HTERT RPE-1 (cell line): ENCODE measurements around the gene HBQ1.
"Not testable (repeated sequence)": the region's sequence is repeated elsewhere in the genome, so short reads cannot be mapped to it uniquely, and the experiment has no call there.

Source experiments
- in situ Hi-C: fragments of 300-500 bp; cut with MboI; formaldehyde crosslinking; loops from 4 replicates; pipeline ENCODE4 v1.14.3; 2020; ENCODE audit warnings: low sequenced_read_pairs

HBQ1 gene

DNA sequence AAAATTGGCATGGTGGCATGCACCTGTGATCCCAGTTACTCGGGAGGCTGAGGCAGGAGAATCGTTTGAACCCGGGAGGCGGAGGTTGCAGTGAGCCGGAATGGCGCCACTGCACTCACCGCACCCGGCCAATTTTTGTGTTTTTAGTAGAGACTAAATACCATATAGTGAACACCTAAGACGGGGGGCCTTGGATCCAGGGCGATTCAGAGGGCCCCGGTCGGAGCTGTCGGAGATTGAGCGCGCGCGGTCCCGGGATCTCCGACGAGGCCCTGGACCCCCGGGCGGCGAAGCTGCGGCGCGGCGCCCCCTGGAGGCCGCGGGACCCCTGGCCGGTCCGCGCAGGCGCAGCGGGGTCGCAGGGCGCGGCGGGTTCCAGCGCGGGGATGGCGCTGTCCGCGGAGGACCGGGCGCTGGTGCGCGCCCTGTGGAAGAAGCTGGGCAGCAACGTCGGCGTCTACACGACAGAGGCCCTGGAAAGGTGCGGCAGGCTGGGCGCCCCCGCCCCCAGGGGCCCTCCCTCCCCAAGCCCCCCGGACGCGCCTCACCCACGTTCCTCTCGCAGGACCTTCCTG is at the start of gene HBQ1:
HBQ1 (plus strand) TSS at position 359 of the 575 bp plus-strand sequence; CDS start at position 387, 28 bp downstream.
- in situ Hi-C loops: no loop called here

DNA sequence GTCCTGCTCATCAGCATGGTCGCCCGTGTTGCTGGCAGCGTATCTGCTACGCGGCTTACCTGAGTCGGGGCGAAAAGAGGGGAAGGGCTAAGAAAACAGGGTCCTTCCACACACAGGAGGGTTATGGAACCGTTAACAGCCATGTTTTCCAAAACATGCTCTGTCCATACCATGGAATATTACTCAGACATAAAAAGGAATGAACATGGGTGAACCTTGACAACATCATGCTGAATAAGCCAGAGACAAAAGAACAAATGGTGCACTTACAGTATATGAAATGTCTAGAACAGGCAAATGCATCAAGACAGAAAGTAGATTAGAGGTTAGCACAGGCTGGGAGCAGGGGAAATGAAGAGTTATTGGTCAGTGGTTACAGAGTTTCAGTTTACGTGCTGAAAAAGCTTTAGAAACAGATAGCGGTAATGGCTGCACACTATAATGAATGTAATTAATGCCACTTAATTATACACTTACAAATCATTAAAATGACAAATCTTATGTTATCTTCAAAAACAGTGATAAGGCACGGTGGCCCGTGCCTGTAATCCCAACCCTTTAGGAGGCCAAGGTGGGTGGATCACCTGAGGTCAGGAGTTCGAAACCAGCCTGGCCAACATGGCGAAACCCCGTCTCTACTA is 49.6 kb upstream of the HBQ1 start:
- in situ Hi-C loops: no loop called here

DNA sequence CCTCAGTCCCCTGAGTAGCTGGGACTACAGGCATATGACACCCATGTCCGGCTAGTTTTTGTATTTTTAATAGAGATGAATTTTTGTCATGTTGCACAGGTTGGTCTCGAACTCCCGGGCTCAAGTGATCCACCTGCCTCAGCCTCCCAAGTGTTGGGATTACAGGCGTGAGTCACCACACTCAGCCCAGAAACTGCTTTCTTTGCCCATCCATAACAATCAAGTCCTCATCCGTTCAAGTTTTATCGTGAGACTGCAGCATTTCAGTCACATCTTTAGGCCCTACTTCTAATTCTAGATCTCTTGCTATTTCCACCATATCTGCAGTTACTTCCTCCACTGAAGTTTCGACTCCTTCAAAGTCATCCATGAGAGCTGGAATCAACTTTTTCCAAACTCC is 48.1 kb upstream of the HBQ1 start:
- in situ Hi-C loops: no loop called here

DNA sequence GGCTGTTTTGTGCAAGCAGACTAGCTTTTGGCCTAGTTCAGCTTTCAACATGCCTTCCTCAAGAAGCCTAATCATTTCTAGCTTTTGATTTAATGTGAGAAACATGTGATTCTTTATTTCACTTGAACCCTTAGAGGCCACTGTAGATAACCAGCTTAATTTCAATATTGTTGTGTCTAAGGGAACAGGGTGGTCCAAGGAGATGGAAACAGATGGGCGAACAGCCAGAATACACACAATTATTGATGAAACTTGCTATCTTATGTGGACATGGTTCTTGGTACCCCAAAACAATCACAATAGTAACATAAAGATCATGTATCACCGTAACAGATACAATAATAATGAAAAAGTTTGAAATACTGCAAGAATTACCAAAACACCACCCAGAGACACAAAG is 46.5 kb upstream of the HBQ1 start:
- in situ Hi-C loops: no loop called here

DNA sequence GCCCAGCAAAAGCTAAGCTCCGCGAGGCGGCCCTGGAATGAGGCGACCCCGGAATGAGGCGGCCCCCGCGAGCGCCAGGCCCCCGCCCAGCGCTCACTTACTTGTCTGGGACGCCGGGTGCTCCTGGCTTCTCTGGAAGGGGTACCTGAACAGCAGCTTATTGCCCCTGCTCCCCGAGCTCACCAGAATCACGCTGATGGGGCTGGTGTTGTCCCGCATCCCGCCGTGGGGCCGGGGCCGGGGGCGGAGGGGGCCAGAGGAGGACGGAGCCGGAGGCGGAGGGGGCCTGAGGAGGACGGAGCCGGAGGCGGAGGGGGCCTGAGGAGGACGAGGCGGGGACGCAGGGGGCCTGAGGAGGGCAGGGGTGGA is 42.2 kb upstream of the HBQ1 start:
- in situ Hi-C loops: no loop called here

DNA sequence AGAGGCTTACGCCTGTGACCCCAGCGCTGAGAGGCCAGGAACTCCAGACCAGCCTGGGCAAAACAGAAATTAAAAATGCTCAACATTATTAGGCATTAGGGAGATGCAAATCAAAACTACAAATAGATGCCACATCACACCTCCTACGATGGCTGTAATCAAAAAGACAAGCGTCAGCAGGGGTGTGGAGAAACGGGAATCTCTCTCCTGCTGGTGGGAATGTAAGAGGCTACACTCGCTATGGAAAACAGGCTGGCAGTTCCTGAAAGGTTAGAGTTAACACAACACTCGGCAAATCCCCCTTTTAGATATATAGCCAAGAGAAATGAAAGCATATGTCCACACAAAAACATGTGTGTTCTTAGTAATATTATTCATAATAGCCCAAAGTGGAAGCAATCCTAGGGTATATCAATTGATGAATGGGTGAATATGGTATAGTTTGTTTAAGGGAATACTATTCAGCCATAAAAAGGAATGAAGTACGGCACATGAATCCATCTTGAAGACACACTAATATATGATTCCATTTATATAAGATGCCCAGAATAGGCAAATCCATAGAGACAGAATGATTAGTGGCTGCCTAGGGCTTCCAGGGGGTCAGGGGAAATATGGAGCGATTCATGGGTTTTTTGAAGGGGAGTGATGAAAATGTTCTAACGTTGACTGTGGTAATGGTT is 39.9 kb upstream of the HBQ1 start:
- in situ Hi-C loops: no loop called here

DNA sequence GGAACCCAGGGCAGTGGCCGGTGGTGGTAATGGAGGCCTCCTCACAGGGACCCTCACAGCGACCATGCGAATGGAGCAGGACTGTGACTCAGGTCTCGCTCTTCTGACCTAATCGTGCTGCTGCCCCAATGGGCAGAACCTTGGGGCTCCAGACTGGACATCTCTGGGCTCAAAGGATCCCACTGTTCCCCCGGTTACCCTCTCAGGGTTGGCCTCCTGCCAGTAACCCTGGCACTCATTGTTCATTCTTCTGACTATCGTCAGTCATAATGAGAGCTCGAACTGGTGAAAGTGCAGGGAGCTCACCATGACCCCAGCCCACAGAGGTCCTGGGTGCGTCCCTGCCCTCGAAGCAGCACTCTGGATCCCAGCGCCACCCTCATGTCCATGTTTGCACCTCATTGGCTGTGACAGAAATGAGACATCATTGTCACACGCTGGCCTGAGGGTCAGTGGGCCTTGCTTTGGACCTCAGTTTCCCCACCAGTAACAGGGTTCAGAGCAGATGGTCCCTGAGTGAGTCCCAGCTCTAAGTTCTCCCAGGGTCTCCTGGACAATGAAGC is 37.8 kb upstream of the HBQ1 start:
- in situ Hi-C loops: no loop called here

DNA sequence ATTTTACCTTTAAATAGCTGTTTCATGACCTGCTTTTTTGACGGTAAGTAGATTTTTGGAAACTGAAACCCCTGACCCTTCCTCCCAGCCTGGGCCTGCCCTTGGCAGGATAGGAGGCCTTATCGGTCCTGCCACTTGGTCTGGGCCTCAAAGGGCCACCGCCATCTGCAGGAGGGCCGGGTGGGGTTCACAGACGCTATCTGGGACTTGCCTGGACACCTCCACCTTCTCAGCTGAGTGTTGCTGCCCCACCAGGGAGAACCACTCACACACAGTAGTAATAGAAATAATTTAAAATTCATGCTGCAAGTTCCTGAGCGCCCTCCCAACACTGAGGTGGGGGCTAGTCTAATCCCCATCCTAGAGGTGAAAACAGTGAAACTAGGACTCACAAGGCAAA is 37.2 kb upstream of the HBQ1 start:
- in situ Hi-C loops: no loop called here

DNA sequence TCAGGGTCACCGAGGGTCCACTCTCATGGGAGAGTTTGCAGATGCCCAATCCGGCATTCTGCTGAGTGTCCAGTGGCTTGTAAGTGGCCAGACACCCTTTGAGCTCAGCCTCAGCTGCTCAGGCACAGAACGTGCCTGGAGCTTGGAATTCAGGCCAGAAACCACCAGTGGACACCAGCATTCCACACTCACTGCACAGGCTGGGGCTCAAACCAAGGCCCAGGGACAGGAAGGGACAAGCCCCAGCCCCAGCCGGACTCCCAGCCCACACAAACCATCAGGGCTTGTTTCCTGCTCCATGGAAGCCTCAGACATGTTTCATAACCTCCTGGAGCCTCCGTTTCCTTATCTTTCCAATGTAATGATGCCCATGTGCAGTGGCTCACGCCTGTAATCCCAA is 36.8 kb upstream of the HBQ1 start:
- in situ Hi-C loops: no loop called here

DNA sequence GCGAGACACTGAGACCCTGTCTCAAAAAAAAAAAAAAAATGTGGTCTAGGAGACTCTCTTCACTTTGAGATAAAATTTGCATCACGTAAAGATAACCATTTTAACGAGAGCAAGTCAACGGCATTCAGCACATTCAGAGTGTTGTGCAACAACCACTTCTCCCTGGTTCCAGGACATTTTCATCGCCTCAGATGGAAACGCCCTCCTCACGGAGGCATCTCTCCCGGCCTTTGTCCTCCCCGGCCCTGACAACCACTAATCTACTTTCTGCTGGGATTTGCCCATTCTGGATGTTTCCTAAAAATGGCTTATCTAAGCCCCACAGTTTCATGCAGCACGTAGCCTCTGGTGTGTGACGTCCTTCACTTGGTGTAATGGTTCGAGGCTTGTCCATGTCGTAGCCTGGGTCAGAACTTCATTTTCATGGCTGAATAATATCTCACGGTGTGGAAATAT is 35.4 kb upstream of the HBQ1 start:
- in situ Hi-C loops: no loop called here

DNA sequence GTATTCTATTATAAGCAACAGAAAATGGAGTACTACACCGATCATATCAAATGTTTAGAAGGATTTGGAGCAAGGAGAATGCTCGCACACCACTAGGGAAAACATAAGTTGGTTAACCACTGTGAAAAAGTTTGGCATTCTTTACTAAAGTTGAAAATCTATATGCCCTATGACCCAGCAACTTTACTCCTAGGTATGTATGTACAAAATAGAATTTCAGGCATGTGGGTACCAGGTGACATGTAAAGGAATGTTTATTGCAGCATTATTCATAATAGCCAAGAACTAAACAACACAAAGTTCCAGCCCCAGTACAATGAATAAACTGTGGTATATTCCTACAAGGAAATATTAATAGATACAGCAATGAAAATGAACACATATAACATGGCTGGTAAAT is 33.6 kb upstream of the HBQ1 start:
- in situ Hi-C loops: no loop called here

DNA sequence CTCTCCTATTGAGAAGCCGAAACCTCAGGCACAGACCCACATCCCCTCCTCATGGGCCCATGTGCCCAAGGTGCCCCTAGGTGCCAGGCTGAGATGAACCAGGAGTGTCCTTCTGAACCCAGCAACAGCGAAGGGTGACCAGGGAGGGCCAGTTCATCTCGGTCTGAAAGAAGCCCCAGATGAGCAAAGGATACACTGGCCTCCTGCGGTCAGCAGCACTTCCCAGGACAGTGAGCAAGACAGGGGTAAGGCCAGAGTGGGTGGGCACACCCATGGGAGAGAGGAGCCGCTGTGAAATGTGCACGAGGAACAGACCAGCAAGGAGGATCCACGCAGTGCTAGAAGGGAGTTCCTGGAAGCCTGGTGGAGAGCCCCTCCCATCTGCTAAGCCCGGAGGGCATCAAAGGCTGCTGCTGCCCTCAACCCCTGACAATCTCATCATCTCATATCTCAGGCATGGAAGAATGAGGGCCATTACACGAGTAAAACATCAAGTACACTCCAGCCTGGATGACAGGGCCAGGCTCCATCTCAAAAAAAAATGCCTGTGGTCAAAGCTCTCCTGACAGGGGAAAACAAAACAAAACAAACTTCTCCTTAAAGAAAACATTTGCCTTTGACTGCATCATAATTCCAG is 31.1 kb upstream of the HBQ1 start:
- in situ Hi-C loops: no loop called here

DNA sequence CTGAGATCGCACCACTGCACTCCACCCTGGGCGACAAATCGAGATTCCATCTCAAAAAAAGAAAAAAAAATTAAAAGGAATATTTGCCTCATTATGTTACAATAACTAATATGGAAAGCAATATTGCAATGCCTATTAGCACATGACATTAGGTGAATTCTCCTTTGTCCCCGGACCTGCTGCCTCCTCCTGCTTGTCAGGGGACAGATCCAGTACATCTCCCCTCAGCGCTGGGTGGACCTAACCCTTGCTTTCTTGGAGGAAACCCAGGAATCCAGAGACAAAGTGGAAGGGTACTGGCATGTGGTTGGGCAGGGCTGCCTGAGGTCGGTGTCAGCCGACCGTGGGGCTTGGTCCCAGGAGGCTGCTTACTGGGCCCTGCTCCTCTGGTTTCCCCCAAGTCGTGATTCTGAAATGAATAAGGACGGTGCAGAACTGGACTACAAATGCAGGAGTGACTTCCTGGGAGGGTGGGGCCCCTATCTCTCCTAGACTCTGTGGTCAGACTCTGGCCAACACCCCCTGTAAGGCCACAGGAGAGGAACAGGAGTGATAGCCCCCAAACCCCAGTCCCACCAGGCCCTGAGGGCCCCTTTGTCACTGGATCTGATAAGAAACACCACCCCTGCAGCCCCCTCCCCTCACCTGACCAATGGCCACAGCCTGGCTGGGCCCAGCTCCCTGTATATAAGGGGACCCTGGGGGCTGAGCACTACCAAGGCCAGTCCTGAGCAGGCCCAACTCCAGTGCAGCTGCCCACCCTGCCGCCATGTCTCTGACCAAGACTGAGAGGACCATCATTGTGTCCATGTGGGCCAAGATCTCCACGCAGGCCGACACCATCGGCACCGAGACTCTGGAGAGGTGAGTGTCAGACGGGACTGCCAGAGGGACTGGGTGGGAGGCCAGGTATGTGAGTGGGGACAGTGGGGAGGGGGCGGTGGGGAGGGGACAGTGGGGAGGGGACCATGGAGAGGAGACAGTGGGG is 27.8 kb upstream of the HBQ1 start, which contains the start of gene HBZ:
HBZ (plus strand) TSS at position 504 of the 988 bp plus-strand sequence; CDS start at position 770, 266 bp downstream.
- in situ Hi-C loops: no loop called here

DNA sequence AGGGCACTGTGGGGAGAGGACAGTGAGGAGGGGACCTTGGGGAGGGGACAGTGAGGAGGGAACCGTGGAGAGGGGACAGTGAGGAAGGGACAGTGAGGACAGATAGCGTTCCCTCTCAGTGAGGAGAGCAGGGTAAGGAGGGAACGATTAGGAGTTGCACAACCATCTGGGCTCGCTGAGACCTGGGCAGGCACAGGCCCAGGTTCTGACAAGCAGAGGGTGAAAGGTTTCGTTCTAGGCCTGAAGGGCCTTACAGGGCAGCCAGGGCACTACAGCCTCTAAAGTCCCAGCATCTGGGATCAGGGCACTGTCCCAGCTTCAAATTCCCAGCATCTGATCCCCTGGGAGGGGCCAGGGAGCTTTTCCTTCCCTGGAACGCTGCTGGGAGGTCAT is 27.1 kb upstream of the HBQ1 start:
- in situ Hi-C loops: not testable (repeated sequence)

DNA sequence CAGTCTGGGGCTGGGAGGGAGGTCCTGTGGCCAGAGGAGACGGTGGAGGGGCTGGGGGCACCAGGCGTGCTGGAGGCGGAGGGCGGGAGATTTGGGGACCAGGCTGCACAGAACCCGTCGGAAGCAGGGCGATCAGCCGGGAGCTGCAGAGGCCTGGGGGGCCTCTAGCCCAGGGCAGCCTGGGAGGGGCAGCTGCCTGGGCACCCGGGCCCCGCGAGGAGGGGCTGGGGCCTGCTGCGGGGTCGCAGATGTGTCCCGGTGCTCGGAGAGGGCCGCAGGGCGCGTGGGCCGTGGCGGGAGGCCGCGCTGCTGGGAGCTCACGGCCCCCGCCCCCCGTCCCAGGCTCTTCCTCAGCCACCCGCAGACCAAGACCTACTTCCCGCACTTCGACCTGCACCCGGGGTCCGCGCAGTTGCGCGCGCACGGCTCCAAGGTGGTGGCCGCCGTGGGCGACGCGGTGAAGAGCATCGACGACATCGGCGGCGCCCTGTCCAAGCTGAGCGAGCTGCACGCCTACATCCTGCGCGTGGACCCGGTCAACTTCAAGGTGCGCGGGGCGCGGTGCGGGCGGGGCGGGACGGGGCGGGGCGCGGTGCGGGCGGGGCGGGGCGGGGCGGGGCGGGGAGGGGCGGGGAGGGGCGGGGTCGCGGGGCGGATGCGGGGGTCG is 26.6 kb upstream of the HBQ1 start:
- in situ Hi-C loops: not testable (repeated sequence)

DNA sequence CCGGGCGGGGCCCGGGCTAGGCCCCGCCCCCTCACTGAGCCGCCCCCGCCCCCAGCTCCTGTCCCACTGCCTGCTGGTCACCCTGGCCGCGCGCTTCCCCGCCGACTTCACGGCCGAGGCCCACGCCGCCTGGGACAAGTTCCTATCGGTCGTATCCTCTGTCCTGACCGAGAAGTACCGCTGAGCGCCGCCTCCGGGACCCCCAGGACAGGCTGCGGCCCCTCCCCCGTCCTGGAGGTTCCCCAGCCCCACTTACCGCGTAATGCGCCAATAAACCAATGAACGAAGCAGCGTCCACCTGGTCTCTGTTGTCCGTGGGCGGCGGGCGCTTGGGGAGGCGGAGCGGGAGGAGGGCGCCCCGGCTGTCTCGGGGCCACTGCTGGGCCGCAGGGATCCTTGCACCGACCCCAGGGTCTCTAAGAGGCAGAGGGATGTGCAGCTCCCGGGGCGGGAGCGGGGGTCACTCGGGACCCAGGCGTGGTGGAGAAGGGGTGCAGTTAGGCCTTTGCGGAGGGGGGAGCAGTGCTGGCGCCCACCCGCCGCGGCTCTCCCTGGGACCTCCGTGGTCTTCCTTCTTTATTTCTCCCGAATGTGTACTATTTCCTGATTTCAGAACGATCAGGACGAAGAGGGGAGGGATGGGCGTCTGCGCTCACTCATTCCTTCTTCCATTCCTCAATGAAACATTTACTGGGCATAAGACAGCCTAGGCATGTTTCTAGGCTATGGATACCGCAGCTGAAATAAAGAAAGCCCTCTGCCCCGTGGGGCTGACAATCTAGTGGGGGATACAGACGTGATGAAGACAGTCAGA is 25.8 kb upstream of the HBQ1 start:
- in situ Hi-C loops: no loop called here

DNA sequence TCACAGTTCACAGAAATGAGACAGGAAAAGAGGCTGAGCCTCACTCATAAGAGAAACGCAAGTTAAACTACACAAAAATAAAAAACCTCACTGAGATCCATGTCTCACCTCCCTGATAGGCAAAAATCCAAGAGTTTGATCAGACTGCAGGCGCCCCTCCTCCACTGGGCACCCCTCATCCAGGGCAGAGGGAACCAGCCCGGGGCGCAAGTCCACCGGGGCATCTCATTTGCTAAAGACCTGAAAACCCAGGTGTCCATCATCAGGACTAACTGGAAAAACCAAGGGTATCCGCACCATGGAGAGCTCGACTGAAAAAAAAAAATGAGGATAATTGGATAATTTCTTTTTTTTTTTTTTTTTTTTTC is 25.2 kb upstream of the HBQ1 start:
- in situ Hi-C loops: no loop called here

DNA sequence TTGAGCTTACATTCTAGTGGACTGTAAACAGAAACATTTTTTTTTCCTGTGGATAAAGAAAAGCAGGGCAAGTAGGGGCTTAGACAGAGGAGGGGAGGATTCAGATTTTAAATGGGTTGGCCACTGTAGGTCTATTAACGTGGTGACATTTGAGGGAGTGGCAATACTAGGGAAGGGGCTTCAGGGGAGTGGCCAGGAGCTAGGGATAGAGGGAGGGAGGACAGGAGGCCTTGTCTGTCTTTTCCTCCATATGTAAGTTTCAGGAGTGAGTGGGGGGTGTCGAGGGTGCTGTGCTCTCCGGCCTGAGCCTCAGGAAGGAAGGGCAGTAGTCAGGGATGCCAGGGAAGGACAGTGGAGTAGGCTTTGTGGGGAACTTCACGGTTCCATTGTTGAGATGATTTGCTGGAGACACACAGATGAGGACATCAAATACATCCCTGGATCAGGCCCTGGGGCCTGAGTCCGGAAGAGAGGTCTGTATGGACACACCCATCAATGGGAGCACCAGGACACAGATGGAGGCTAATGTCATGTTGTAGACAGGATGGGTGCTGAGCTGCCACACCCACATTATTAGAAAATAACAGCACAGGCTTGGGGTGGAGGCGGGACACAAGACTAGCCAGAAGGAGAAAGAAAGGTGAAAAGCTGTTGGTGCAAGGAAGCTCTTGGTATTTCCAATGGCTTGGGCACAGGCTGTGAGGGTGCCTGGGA is 21.0 kb upstream of the HBQ1 start:
- in situ Hi-C loops: no loop called here
